ENCODE data around the gene TNS1.

The TNS1 gene

GRCh38 chr2:217954971-217955740 is 47.6 kb downstream of the TNS1 start:
- DNase-seq, result no peak

GRCh38 chr2:217954469-217954868 is 48.3 kb downstream of the TNS1 start:
- DNase-seq, result no peak

DNA sequence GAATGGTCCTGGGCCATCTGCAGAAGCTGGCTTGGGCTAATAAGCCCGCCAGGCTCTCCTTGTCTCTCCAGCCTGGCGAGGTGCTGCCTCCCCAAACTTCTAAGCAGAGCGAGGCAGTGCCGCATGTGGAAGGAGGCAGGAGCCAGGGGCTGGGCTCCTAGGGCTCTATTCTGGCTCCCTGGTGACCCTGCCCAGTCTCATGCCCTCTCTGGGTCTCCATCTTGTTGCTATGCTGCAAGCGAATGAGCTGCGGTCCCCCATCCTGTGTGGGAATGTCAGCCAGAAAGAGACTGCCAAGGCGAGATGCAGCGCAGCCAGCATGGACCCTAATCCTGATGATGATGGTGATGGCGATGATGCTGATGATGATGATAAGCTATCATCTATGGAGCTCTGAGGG is 48.7 kb downstream of the TNS1 start:
- no peak for DNase-seq

- no peak for DNase-seq
Observed at GRCh38 chr2:217953531-217953932, 49.3 kb downstream of the TNS1 start.

DNA sequence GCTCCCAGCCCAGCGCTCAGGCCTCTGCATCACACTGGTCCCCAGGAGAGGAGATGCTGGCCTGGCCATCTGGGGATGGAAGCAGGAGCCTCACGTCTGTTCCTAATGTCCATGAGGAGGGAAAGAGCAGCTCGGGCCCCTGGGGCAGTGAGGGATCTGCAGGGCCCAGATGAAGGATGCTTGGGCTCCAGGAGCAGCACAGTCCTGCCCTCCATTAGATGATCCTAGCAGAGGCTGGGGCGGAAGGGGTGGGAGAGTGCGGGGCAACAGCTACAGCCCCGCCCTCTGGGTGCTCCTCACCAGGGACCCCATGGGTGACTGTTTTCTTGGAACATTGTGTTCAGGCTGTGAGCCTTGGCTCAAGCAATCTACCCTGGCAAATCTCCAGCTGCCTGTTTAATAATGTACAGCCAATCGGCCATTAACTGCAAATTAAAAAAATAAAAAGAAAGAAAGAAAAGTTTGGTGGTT is 49.7 kb downstream of the TNS1 start:
- no peak for DNase-seq

GRCh38 chr2:217952409-217952808 is 50.4 kb downstream of the TNS1 start:
- no peak for DNase-seq

DNA sequence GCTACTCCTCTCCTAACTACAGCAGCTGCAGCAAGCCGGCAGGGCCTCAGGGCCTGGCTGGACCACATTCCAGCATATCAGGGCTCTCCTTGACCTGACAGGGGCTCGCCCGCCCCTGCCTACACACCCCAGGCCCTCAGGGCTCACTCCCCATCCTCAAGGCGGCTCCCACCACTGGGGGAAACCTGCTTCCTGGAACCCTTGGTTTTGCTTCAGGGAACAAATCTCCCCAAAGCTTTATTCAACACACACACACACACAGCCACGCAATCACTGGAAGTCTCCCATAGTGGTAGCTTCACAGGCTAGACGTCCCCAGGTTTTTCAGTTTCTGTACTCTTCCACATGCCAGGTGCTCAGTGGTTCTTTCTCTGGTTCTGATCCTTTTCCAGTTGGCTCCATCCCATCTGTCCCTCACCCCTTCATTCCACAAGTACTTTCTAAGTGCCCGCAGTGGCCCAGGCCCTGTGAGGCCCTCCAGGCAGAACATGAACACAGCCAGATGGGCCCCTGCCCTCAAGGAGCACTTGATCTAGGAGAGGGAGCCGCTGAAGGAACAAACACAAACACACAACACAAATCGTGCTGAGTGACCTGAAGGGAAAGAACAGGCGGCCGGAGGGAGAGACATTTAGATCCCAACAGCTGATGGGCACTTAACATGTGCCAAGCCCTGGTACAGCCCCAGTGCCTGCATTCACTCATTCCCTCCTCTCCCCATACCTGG is 51.1 kb downstream of the TNS1 start:
- no peak for DNase-seq

DNA sequence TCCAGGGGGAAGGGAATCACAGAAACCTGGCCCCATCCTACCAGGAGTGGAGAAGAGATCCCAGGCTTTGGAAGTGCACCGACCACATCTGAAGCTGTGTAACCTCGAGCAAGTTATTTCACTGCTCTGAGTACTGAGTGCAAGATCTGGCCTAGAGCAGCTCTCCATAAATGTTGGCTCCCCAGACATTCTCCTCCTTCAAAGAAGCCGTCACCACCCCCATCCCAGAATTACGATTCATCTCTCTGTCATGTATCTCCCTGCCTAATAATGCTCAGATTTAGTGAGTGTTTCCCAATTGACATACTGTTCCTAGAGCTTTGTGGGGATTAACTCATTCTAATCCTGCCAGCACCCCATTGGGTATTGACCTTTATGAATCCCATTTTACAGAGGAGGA is 51.7 kb downstream of the TNS1 start:
- DNase-seq, result no peak

GRCh38 chr2:217950401-217950871 is 52.4 kb downstream of the TNS1 start:
- DNase-seq, result no peak

- DNase-seq, result no peak
Observed at GRCh38 chr2:217949447-217949846, 53.3 kb downstream of the TNS1 start.

- no peak for DNase-seq
Observed at GRCh38 chr2:217948897-217949296, 53.9 kb downstream of the TNS1 start.

- DNase-seq, result no peak
Observed at GRCh38 chr2:217948351-217948791, 54.4 kb downstream of the TNS1 start.

GRCh38 chr2:217947383-217948350 is 55.1 kb downstream of the TNS1 start:
- no peak for DNase-seq

GRCh38 chr2:217946051-217946450 is 56.7 kb downstream of the TNS1 start:
- no peak for DNase-seq

- no peak for DNase-seq
Observed at GRCh38 chr2:217945530-217945929, 57.3 kb downstream of the TNS1 start.

GRCh38 chr2:217944923-217945322 is 57.9 kb downstream of the TNS1 start:
- no peak for DNase-seq

- DNase-seq, result no peak
Observed at GRCh38 chr2:217944366-217944765, 58.4 kb downstream of the TNS1 start.

DNA sequence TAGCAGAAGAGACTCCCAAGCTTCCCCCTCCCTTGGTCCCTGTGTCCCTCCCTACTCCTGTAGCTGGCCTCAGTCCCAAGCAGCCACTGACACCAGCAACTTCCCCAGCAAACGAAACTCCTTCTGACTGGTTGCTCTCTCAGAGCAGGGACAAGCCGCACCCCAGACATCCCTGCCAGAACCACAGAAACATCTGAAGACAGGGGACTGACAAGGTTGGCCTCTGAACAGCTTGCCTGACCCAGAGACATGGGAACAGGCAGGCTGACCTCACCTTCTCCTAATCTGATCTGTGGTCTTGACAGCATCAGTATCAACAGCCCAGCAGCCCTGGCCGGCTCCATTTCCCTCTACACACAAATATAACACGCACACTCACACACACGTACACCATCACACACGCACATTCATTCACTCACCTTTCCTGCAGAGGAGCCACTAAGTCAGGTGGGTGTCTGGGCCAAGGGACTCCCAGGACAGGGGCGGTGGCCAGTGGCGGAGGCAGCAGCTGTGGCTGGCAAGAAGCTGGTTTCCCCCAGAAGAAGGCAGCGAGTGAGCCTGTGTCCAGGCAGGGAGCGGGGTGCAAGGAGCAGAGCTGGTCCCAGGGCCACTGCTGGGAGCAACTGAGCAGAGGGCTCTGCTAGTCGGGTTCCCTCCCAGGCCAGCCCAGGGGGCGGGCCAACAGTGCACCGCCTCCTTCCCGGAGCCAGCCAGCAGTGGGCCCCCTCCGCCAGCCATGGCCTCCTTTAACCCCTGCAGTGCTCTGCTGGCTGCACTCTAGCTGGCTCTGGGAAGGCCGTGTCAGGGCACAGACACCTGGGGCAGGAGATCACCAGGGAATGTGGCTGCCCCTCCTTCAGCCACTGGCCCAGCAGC is 59.1 kb downstream of the TNS1 start:
- DNase-seq, result peak; percentile 71

GRCh38 chr2:217942731-217943335 is 60.0 kb downstream of the TNS1 start:
- no peak for DNase-seq

GRCh38 chr2:217941886-217942728 is 60.7 kb downstream of the TNS1 start:
- DNase-seq, result no peak

Measured in MV-4-11 (cell line).